Stimulated activated CD4-positive, alpha-beta T cell treated with anti-CD3 and anti-CD28 coated beads, Interleukin-1b, Interleukin-23, amount 100 ng/mL, for 1 hour (primary cell): ENCODE data around the gene KRT32.
A peak's percentile ranks its signal among the peaks of the same experiment; 100 is the strongest.

Experiments
- DNase-seq, 2 donors: peaks; one replicate each; pipeline ENCODE4 v3.0.0-alpha.2; 2020; ENCODE audit warnings: low read depth in 2 of 2

The KRT32 gene

DNA sequence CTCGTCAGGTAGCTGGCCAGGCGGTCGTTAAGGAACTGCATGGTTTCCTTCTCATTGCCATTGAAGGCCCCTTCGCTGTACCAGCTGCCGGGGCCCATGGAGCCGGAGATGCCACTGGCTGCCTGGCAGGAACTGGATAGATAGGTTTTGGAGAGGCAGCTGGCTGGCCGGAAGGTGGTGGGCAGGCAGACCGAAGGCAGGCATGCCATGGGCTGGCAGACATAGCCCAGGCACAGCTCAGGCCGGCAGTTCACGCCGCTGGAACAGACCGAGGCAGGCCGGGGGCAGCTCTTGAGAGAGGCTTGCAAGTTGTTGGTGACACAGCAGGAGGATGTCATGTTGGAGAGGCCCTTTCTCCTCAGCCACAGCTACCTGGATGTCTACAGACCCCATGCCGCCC, at the start of gene KRT32:
Gene KRT32, minus strand, starts transcription at position 399 of the 400 bp plus-strand sequence. Its CDS starts 61 bp downstream, at position 338.
- no peak for DNase-seq

DNA sequence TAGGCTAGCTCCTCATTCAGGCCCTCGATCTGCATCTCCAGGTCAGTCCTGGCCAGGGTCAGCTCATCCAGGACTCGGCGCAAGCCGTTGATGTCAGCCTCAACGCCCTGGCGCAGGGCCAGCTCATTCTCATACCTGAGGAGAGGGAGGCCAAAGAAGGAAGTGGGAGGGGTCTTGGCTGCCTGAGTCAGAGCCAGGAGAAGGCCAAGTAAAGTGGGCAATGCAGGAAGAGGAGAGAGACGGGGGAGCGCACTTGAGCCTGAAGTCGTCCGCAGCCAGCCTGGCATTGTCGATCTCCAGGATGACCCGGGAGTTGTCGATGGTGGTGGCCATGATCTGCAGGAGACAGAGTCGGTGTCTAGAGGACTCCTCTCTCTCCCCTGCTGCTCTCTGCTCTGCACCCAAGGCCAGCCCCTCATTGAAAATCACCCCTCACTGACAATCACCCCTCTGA, 49.7 kb upstream of the KRT32 start:
- no peak for DNase-seq

DNA sequence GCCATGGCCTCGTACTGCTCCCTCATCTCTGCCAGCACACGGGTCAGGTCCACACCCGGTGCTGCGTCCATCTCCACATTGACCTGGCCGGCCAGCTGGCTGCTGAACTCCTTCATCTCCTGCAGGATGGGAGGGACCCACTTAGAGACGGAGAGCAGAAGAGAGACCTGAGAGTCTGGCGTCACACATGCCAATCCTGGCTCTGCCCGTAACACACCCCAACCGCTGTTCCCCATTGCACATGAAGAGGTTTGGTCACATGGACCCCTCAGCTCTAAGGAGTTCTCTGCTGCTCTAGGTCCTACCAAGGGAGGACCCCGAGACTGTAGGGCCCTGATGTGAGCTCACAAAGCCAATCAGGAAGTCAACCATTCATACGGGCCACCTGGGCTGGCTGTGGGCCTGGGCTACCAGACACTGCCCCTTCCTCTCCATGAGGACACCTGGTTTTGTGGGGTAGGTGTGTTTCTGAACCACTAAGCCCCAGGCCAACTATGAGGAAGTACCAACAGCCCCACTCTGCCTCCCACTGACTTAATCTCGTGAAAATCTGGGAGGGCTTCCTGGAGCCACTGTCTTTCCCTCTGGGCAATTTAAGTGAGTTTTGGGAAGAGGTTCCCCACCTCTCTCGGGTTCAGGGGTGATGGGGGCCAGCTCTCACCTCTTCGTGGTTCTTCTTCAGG, 49.1 kb upstream of the KRT32 start:
- DNase-seq, result no peak

GRCh38 chr17:41513168-41513547, 46.0 kb upstream of the KRT32 start:
- DNase-seq, result no peak

DNA sequence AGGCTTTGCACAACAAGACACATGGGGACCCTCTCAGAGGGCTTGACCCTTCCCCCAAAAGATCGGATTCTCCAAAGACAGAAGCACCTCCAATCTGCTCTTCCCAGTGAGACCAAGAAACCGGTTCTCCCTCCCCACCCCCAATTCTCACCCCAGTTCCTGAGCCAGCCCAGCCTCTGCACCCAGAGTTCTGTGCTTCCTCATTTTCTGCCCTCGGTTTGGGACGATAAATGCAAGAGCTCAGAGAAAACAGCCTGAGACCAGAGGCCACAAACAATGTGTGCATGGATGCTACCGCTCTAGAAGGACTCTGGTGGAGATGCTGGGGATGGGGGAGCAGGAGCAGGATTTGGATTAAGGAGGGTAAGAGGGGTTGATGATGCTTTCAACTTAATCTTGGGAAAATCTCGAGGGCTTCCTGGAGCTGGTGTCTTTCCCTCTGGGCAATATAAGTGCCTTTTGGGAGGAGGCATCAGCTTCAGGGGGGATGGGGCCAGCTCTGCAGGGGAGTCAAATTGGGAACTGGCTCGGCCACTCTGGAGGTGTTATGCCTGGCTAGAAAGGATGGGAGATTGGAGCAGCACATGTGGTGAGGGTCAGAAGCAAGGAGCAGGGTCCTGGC, 45.5 kb upstream of the KRT32 start:
- DNase-seq, result no peak

DNA sequence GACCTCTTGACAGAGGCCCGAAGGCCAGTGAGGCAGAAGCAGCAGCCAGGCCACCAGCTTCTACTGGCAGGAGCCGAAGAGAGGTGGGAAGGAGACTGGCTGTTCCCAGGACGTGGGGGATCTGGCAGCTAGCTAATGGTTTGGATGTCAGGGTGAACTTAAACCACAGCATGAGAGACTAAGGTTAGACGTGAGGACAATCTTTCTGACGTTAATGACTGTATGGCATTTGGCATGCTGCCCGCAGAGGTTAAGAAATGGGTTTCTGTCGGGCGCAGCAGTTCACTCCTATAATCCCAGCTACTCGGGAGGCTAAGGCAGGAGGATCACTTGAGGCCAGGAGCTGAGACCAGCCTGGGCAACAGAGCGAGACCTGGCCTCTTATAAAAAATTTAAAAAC, 44.5 kb upstream of the KRT32 start:
- DNase-seq, result no peak

DNA sequence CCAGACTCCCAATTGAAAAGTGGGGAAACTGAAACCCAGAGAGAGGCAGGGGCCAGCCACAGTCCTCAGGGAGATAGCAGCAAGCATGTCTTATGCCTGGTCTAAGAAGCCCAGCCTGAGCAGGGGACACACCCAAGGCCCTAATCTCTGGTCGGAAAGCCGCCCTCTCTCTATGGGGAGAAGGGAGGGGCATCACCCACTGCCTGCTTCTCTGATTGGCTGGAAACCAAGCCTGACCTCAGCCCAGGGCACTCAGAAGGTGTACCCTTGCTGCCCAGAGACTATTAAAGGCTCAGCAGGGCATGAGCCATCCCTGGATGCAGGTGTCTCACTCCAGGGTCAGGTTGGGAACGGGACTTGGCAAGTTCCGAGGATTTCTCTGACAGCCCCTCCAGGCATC, 43.9 kb upstream of the KRT32 start:
- DNase-seq, result no peak

GRCh38 chr17:41510251-41511065, 43.3 kb upstream of the KRT32 start:
- no peak for DNase-seq

DNA sequence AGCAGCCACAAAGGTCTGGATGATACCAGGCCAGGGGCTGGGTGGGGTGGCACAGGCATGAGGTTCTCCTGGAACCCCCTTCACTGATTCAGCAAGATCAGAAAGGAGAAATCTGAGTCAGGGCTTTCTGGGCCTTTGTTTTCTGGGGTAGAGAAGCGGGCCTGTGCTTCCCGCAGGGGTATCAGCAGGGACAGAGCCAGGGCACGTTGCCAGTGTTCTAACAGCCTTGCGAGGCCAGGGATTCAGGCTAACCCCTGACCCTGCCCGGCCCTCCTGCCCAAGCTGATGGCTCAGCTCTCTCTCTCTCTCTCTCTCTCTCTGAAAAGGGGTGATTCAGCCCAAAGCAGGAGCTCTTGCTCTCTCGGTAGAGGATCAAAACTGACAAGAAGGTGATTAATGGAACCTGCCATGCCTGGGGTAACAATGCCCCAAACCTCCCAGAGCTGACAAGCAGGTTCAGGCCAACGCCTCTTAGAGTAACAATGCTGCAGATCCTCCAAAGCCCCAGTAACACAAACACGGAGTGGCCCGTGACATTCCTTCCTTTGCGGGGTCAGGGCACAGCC, 40.2 kb upstream of the KRT32 start:
- no peak for DNase-seq

GRCh38 chr17:41505809-41506767, 38.9 kb upstream of the KRT32 start:
- DNase-seq, result no peak

DNA sequence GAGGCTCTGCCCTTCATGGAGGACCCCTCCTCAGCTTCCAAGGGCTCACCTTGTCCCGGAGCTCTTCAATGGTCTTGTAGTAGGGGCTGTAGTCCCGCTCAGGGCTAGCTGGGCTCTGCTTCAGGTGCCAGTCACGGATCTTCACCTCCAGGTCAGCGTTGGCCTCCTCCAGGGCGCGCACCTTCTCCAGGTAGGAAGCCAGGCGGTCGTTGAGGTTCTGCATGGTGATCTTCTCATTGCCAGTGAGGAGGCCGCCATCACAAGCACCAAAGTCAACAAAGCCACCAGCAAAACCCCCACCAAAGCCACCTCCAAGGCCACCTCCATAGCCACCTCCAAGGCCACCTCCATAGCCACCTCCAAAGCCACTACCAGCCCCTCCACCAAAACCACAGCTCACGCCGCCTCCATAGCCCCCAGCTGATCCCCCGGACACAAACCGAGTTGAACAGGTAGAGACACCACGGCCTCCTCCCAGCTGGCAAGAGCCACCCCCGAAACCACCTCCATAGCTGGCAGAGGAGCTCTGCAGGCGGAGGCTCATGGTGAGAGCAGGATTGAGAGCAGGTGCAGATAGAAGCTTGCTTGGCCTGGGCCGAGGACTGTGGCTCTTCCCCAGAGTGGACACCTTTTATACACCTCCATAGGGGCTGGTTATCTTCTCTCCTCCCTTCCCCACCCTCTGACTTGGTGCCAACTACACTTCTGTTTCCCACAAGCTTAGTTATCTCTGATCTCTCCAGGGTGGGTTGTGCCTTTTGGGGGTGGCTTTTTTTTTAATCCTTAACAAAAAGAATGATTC, 38.0 kb upstream of the KRT32 start, which contains the start of gene KRT13:
Gene KRT13, minus strand, starts transcription at position 606 of the 802 bp plus-strand sequence. Its CDS starts 62 bp downstream, at position 544.
- no peak for DNase-seq

DNA sequence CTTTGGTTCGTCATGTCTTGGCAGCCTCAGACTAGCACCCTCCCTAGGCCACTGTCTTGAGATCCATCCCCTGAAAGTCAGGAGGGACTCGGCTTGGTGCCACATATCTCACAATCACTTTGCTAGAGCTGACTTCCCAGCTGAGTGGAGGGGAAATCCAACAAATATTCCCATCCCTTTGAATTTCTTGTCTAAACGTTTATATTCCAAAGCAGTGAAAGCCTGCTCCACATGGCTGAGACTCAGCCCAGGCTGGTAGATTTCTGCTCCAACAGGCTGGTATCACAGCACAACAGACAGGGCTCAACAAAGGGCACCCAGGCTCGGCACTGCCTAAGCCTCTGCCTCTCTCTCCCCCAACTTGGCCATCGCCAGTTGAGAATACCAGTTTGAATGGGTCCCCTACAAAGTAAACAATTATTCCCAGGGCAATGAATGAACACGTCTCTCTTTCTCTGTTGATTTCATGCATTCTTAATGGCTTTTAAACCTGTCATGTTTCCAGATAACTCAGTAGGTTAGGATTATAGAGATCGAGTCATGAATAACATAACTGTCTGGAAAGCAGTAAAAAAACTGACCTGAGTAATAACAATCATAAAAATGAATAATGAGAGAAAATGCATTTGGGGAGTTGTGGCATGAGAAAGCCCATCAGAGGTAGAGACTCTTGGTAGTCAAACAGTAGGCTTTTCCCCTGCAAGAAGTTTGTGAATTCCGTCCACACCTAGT, 37.2 kb upstream of the KRT32 start:
- no peak for DNase-seq

- DNase-seq, result no peak
These were observed 36.0 kb upstream of the KRT32 start for GRCh38 chr17:41503202-41503601.

- no peak for DNase-seq
These were observed 33.1 kb upstream of the KRT32 start for GRCh38 chr17:41500131-41500911.

DNA sequence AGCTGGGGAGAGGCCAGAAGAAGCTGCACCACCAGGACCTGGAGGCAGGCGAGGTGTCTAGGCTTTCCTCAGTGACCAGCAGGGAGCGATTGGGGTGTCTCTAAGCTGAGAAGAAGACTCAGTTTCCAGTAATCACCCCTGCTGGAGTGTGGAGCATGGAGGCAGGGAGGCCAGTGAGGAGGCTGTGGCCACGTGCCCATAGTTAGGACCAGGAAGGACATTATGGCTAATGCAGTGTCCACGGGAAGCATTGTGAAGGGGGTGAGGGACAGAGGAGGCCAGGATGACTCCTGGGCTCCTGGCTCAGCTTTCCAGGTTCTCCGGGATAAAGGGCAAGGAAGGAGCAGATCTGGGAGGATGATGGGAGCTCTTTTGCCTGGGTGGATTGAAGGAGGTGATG, 32.5 kb upstream of the KRT32 start:
- no peak for DNase-seq

DNA sequence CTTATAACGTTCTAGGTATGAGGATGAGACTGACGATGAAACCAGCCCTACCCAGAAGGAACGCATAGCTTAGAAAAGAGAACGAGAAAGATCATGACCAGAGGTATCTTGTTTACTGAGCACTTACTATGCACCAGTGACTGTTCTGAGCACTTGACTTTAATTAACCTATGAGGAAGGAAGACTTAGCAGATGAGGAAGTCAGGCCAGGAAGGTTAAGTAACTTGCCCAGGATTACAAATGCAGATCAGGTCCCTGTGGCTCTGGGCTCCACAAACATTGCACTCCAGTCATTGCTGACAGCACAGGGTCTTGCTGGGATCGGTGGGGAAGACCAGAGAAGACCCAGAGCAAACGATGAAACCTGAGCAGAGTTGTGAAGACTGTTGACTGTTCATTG, 31.1 kb upstream of the KRT32 start:
- no peak for DNase-seq

- DNase-seq, result peak in 1 of 2 donors; percentile 3
These were observed 29.8 kb upstream of the KRT32 start for GRCh38 chr17:41496803-41497484.

DNA sequence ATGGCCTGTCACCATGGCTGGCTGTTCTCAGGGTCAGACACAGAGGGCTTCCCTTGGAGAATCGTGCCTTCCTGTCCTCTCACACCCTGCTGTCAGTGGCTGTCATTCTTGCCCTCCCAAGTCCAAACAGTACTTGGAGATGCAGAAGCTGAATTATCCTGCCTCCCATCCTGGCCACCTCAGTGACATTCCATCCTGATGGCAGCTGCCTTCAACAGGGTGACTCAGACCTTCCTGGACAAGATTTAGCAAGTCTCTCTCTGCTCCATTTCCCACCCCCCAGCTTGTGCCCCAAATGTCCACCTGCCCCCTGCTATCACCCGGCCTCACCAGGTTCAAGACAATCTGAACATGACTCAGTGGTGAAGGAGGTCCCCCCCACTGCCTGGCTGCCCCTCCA, 27.3 kb upstream of the KRT32 start:
- DNase-seq, result no peak
